Measurements from ENCODE around the gene TRIM22.

- no peak for TF ChIP-seq POLR2A (IDR thresholded peaks at IDR 0.05; ENCODE audit: borderline replicate concordance, extremely low read depth, insufficient read depth, insufficient read length)
- TF ChIP-seq CTCF (IDR thresholded peaks at IDR 0.05 in 2 of 3, conservative IDR thresholded peaks at IDR 0.05 in 1 of 3; ENCODE audit: borderline replicate concordance in 1 of 3, insufficient read depth in 1 of 3, low read depth in 2 of 3, low read length in 2 of 3): no peak
- TF ChIP-seq ZFX (IDR thresholded peaks at IDR 0.05): no peak
- no peak for TF ChIP-seq RAD21 (IDR thresholded peaks at IDR 0.05; ENCODE audit: low read depth)
- TF ChIP-seq SIN3A (IDR thresholded peaks at IDR 0.05; ENCODE audit: low read depth): no peak
- no peak for TF ChIP-seq CEBPB (IDR thresholded peaks at IDR 0.05; ENCODE audit: low read depth)
- no peak for TF ChIP-seq EGR1 (IDR thresholded peaks at IDR 0.05; ENCODE audit: low read depth)
- TF ChIP-seq POLR2AphosphoS5 (IDR thresholded peaks at IDR 0.05; ENCODE audit: low read depth, low read length): no peak
- TF ChIP-seq EZH2 (IDR thresholded peaks at IDR 0.05): no peak
These were observed 3.2 kb upstream of the TRIM22 start for GRCh38 chr11:5686426-5686825.

Data from HCT116 (cell line).